SU-DHL-6 (cell line): Measurements from ENCODE around the gene NUDT14.

Experiments used
- H2AFZ ChIP-seq: fragments of 200-600 bp; sonication (generic); 2 replicates; pipeline ENCODE4 v1.6.1; 2014; ENCODE audit warnings: low read depth, mild to moderate bottlenecking, moderate library complexity, mixed read lengths, antibody characterized with exemption, low read length; ENCODE audit not compliant: severe bottlenecking
- H3F3A ChIP-seq: fragments of 200-600 bp; shearing (Covaris generic); 2 replicates; pipeline ENCODE4 v1.6.0; 2016; ENCODE audit warnings: antibody characterized with exemption, mild to moderate bottlenecking; ENCODE audit not compliant: insufficient read depth
- H3K27ac ChIP-seq: fragments of 200-600 bp; sonication (generic); 2 replicates; pipeline ENCODE4 v1.5.1; 2016; ENCODE audit warnings: low read depth, mild to moderate bottlenecking, low read length, moderate library complexity, mixed read lengths
- H3K27me3 ChIP-seq: fragments of 200-600 bp; sonication (generic), shearing (Covaris generic); 2 replicates; pipeline ENCODE4 v1.6.0; 2014; ENCODE audit warnings: mild to moderate bottlenecking, low read length
- H3K36me3 ChIP-seq: fragments of 200-600 bp; sonication (generic); 2 replicates; pipeline ENCODE4 v1.6.1; 2014; ENCODE audit warnings: mild to moderate bottlenecking, low read length, mixed read lengths
- H3K4me2 ChIP-seq: fragments of 300-600, 200-600 bp; shearing (Covaris generic), sonication (generic); 2 replicates; pipeline ENCODE4 v1.6.0; 2014; ENCODE audit warnings: low read length, low read depth, mild to moderate bottlenecking; ENCODE audit not compliant: poor library complexity, severe bottlenecking
- H3K4me3 ChIP-seq: fragments of 200-600 bp; sonication (generic); 2 replicates; pipeline ENCODE4 v1.5.1; 2014; ENCODE audit warnings: antibody characterized with exemption, low read length, mild to moderate bottlenecking, mixed read lengths; ENCODE audit not compliant: insufficient read depth, poor library complexity, severe bottlenecking
- H3K79me2 ChIP-seq: fragments of 200-600 bp; sonication (generic); 2 replicates; pipeline ENCODE4 v1.6.1; 2014; ENCODE audit warnings: mild to moderate bottlenecking, low read length, moderate library complexity; ENCODE audit not compliant: insufficient read depth
- H3K9ac ChIP-seq: fragments of 200-600 bp; sonication (generic); 2 replicates; pipeline ENCODE4 v1.7.0; 2014; ENCODE audit warnings: mild to moderate bottlenecking, low read length
- H3K9me2 ChIP-seq: fragments of 200-600 bp; sonication (generic); replicated peaks from 2 replicates; pipeline ENCODE4 v1.6.1; 2014; ENCODE audit warnings: low read length; ENCODE audit not compliant: insufficient read depth
- H3K9me3 ChIP-seq: fragments of 200-600 bp; sonication (generic); 2 replicates; pipeline ENCODE4 v1.6.1; 2014; ENCODE audit warnings: low read length, mixed read lengths; ENCODE audit not compliant: insufficient read depth
- H4K20me1 ChIP-seq: fragments of 200-600 bp; sonication (generic); 2 replicates; pipeline ENCODE4 v1.6.1; 2014; ENCODE audit warnings: low read depth, mild to moderate bottlenecking, antibody characterized with exemption, low read length, moderate library complexity, mixed read lengths
- EZH2phosphoT487 ChIP-seq: fragments of 200-600 bp; sonication (generic), shearing (Covaris generic); conservative IDR thresholded peaks from 2 replicates; pipeline ENCODE4 v1.6.1; 2018; ENCODE audit warnings: mild to moderate bottlenecking, antibody characterized with exemption, low read length, moderate library complexity, mixed read lengths
- TF ChIP-seq, protein P1 (sequence below): fragments of 200-600 bp; sonication (generic); IDR thresholded peaks from one replicate; pipeline ENCODE4 v1.5.1; 2017; ENCODE audit warnings: antibody characterized with exemption, mild to moderate bottlenecking, low read length, moderate library complexity; ENCODE audit not compliant: insufficient read depth, poor library complexity, severe bottlenecking

Gene NUDT14

DNA sequence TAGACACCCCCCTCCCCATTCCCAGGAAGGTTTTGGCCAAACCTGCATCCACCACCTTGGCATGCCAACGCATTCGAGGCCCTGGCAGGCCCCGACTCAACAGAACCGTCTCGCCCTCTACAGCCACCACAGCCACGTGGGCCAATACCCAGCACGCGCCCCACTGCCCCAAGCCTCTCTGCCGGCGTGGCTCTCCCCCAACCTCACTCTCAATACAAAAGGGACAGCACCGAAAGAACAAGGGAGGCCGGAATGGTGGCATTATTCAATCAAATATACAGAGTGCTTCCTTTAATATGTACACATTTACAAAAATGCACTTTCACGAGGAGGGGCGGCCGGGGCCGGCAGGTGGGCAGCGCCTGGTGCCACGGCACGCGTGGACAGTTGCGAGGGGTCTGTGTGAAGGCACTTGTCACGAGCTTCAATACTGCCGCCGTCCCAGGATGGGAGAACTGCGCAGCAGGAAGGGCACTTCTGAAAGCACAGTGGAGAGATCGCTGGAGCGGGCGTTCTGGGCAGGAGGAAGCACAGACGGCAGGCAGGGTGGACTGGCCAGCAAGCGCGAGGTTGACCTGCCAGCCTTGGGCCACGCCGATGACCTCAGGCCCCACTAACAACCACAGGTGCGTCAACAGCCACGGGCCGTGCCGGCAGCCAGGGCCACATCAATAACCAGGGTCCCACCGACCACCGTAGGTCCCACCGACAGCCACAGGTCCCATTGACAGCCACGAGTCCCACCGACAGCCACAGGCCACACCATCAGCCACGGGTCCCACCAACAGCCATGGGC is 39.4 kb downstream of the NUDT14 start:
- H3K36me3 ChIP-seq: no peaks in the 10 kb centered on the region
- H3K9me2 ChIP-seq: no peaks in the 10 kb centered on the region
- H3K79me2 ChIP-seq: no peaks in the 10 kb centered on the region
- H3K27me3 ChIP-seq: no peaks in the 10 kb centered on the region
- no peak overlapping the region for H2AFZ ChIP-seq
- H4K20me1 ChIP-seq: no peaks in the 10 kb centered on the region
- H3K27ac ChIP-seq: no peak overlapping the region
- no peaks in the 10 kb centered on the region for H3F3A ChIP-seq
- peaks cover 9% of the 10 kb centered on the region; the same call in 1 of the 2 replicates for H3K9me3 ChIP-seq
- H3K9ac ChIP-seq: no peak overlapping the region
- no peak overlapping the region for H3K4me2 ChIP-seq
- H3K4me3 ChIP-seq: no peak overlapping the region
- TF ChIP-seq, protein P1, sequence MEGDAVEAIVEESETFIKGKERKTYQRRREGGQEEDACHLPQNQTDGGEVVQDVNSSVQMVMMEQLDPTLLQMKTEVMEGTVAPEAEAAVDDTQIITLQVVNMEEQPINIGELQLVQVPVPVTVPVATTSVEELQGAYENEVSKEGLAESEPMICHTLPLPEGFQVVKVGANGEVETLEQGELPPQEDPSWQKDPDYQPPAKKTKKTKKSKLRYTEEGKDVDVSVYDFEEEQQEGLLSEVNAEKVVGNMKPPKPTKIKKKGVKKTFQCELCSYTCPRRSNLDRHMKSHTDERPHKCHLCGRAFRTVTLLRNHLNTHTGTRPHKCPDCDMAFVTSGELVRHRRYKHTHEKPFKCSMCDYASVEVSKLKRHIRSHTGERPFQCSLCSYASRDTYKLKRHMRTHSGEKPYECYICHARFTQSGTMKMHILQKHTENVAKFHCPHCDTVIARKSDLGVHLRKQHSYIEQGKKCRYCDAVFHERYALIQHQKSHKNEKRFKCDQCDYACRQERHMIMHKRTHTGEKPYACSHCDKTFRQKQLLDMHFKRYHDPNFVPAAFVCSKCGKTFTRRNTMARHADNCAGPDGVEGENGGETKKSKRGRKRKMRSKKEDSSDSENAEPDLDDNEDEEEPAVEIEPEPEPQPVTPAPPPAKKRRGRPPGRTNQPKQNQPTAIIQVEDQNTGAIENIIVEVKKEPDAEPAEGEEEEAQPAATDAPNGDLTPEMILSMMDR: no peak
- no peak for TF ChIP-seq EZH2phosphoT487

DNA sequence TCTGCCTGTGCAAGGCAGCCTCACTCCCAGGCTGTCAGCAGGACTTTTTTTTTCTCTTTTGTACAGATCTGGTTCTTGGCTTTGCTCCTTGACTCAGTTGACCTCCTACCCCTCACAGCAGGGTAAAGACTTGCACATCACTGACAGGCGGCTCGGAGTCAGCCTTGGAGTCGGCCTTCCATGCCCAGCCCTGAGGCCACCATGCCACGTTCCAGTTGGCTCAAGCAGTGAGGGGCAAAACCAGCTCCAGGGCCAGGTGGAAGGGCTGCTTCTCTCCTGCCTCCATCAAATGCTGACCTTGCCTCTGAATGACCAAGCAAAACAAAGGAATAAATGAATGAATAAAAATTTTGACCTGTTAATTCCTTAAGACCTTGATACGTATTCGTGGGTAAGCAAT is 40.1 kb downstream of the NUDT14 start:
- Histone ChIP-seq H3K27ac (no peak overlapping the region), H3K9ac (no peak overlapping the region), H3K9me2 (no peaks in the 10 kb centered on the region), H3K4me3 (no peak overlapping the region), H3K9me3 (peaks cover 9% of the 10 kb centered on the region; the same call in 1 of the 2 replicates), H3K36me3 (no peaks in the 10 kb centered on the region), H2AFZ (no peak overlapping the region), H3K4me2 (no peak overlapping the region), H3F3A (no peaks in the 10 kb centered on the region), H3K79me2 (no peaks in the 10 kb centered on the region), H4K20me1 (no peaks in the 10 kb centered on the region), H3K27me3 (no peaks in the 10 kb centered on the region)
- TF ChIP-seq, protein P1: no peak
- no peak for TF ChIP-seq EZH2phosphoT487

DNA sequence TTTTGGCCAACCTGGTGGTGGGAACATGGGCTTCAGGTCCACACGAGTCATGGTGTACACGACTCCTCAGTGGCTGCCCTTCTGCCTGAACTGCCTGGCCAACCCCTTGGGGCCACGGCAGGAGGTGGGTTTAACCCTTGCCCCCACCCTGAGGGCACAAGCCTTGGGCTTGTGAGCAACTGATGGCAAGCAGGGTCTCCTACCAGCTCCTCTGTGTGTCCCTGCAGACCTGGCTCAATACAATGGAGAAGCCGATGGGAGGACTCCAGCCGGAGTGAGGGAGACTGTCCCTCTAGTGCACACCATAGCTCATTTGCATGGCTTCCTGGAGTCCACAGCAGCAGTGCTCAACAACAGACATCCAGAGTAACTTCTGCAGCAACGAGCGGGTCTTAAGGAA is 40.5 kb downstream of the NUDT14 start:
- H3K9ac ChIP-seq: no peak overlapping the region
- peaks cover 9% of the 10 kb centered on the region; the same call in 1 of the 2 replicates for H3K9me3 ChIP-seq
- no peaks in the 10 kb centered on the region for H3F3A ChIP-seq
- H3K36me3 ChIP-seq: no peaks in the 10 kb centered on the region
- no peak overlapping the region for H3K27ac ChIP-seq
- no peaks in the 10 kb centered on the region for H3K79me2 ChIP-seq
- H2AFZ ChIP-seq: no peak overlapping the region
- H3K4me2 ChIP-seq: no peak overlapping the region
- H3K27me3 ChIP-seq: no peaks in the 10 kb centered on the region
- H4K20me1 ChIP-seq: no peaks in the 10 kb centered on the region
- no peaks in the 10 kb centered on the region for H3K9me2 ChIP-seq
- TF ChIP-seq EZH2phosphoT487: no peak
- TF ChIP-seq, protein P1: no peak
- H3K4me3 ChIP-seq: no peak overlapping the region
